ENCODE results near the gene AGPS.
"Not testable (repeated sequence)": the region's sequence is repeated elsewhere in the genome, so short reads cannot be mapped to it uniquely, and the experiment has no call there.

The AGPS gene

GRCh38 chr2:177424120-177424519, 31.5 kb downstream of the AGPS start:
- not testable (repeated sequence) for DNase-seq

- not testable (repeated sequence) for DNase-seq
Observed at GRCh38 chr2:177424620-177425019, 32.0 kb downstream of the AGPS start.

DNA sequence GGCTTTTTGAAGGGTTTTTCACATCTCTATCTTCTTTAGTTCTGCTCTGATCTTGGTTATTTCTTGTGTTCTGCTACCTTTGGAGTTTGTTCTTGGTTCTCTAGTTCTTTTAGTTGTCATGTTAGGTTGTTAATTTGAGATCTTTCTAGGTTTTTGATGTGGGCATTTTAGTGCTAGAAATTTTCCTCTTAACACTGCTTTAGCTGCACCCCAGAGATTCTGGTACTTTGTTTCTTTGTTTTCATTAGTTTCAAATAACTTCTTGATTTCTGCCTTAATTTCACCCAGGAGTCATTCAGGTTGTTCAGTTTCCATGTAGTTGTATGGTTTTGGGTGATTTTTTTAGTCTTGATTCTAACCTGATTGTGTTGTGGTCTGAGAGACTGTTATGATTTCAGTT, 34.7 kb downstream of the AGPS start:
- no peak for DNase-seq

DNA sequence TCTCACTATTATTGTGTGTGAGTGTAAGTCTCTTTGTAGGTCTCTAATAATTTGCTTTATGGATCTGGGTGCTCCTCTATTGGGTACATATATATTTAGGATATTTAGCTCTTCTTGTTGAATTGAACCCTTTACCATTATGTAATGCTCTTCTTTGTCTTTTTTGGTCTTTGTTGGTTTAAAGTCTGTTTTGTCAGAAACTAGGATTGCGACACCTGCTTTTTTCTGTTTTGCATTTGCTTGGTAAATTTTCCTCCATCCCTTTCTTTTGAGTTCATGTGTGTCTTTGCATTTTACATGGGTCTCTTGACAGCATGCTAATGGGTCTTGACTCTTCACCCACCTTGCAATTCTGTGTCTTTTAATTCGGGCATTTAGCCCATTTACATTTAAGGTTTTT, 35.4 kb downstream of the AGPS start:
- not testable (repeated sequence) for DNase-seq

DNA sequence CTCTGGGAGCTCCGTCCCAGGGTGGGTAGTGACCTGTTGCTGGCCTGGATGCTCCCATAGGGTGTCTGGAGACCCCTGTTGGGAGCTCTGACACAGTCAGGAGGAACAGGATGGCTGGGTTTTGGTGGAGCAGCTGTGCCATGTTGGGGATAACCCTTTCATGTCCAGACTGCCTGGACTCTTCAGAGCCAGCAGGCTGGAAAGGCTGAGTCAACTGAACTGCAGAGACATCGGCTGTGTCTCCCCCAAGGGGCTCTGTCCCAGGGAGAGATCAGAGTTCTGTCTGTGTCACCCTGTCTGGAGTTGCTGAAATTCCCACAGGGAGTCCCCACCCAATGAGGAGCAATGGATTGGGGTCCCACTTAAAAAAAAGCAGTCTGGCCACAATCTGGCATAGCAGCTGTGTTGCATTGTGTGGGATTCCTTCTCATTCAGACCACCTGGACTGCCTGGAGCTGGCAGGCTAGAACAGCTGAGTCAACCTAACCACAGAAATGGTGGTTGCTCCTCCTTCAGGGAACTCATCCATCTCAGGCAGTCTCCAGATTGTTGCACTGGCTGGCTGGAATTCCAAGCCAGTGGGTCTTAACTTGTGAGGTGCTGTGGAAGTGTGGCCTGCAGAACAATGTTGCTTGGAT, 37.2 kb downstream of the AGPS start:
- no peak for DNase-seq

DNA sequence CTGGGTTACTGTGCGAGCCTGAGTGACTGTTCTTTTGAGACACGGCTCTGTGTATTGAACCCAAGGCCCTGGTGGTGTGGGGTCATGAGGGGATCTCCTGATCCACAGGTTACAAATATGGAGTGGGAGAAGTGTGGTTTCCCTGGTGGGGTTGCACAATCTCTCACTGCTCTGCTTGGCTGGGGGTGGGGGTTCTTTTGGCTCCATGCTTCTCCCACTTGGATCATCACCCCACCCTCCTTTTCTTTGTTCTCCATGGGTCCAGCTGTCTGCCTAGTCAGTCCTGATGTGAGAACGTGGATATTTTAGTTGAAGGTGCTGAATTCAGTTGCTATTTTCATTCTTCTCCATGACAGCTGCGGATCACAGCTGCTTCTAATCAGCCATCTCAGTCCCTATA, 37.8 kb downstream of the AGPS start:
- no peak for DNase-seq

DNA sequence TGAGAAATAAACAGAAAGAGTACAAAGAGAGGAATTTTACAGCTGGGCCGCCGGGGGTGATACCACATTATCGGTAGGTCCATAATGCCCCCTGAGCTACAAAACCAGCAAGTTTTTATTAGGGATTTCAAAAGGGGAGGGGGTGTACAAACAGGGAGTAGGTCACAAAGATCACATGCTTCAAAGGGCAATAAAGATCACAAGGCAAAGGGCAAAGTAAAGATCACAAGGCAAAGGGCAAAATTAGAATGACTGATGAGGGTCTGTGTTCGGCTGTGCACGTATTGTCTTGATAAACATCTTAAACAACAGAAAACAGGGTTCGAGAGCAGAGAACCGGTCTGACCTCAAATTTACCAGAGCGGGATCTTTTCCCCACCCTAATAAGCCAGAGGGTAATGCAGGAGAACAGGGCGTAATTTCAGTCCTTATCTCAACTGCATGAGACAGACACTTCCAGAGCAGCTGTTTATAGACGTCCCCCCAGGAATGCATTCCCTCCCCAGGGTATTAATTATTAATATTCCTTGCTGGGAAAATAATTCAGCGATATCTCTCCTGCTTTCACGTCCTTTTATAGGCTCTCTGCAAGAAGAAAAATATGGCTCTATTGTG, 38.6 kb downstream of the AGPS start:
- not testable (repeated sequence) for DNase-seq

DNA sequence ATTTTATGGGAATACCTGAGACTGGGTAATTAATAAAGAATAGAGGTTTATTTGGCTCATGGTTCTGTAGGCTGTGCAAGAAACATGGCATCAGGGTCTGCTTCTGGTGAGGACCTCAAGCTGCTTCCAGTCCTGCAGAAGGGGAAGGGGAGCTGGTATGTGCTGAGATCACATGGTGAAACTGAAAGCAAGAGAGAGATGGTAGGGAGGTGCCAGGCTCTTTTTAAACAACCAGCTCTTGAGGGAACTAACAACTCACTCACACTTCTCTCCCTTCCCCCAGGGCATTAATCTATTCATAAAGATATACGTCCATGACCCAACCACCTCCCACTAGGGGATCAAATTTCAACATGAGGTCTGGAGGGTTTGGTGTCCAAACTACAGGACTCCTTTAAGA, 40.1 kb downstream of the AGPS start:
- DNase-seq: no peak

DNA sequence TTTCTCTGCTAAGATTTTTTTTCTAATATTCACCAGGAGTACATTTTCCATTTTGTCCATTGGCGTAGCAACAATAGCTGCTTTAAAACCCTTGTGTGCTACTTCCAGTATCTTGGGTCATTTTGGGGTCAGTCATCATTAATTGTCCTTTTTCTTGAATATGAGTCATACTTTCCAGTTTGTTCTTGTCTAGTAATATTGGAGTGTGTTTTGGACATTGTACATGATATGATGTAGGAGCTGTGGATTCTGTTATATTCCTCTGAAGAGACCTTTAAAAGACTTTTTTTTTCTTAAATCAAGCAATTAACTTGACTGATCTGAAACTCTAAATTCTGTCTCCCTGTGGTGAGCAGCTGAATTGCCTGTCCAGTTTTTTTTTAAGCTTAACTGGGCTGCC, 40.8 kb downstream of the AGPS start:
- DNase-seq: no peak

DNA sequence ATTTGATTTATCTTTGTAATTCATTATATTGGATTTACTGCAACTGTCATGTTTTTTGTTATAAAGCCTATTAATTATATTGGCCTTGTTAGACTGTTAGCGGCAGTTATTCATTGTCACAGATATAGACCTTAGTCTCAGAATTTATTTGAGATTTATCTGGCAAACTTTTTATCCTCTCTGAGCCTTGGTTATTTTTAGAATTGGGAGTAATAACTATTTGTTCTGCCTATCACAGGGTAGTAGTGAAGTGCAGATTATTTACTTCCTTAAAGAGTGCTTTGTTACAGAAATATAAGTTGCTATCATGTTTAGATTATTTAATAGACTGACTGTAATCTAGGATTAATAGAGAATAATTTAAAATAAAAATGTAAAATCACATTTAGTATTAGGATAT, 41.9 kb downstream of the AGPS start:
- DNase-seq: no peak

GRCh38 chr2:177445200-177445599, 52.6 kb downstream of the AGPS start:
- no peak for DNase-seq

DNA sequence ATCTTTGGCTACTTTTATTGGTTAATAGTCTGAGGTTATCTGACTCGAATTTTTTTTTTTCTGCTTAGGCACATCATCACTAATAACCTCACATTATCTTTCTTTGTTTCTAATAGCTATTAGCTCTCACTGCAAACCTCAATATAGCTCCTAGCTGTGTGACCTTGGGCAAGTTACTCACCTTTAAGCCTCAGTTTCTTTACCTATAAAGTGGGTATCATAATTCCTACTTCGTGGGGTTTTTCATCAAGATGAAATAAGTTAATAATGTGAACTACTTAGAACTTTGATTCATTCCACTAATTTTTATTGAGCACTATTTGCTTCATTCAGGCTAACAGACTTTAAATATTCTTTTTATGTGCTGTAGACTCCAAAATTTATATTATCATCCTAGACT, 55.5 kb downstream of the AGPS start:
- DNase-seq: no peak

GRCh38 chr2:177449159-177449558, 56.6 kb downstream of the AGPS start:
- no peak for DNase-seq

DNA sequence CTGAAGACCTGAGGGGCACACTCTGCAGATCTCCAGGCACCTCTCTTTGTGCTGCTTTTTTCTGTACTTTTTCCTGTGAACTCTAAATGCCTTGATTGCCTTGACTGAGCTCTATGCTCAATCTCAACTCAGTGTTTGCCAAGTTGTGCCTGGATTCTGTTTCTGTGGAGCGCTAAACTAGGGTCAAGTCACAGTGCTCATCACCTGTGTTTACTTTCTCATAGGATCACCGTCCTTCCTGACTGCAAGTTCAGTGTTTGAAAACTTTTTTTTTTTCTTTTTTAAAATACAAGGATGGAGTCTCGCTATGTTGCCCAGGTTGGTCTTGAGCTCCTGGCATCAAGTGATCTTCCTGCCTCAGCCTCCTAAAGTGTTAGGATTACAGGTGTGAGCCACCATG, 62.6 kb downstream of the AGPS start:
- no peak for DNase-seq

GRCh38 chr2:177459756-177460155, 67.2 kb downstream of the AGPS start:
- DNase-seq: not testable (repeated sequence)

DNA sequence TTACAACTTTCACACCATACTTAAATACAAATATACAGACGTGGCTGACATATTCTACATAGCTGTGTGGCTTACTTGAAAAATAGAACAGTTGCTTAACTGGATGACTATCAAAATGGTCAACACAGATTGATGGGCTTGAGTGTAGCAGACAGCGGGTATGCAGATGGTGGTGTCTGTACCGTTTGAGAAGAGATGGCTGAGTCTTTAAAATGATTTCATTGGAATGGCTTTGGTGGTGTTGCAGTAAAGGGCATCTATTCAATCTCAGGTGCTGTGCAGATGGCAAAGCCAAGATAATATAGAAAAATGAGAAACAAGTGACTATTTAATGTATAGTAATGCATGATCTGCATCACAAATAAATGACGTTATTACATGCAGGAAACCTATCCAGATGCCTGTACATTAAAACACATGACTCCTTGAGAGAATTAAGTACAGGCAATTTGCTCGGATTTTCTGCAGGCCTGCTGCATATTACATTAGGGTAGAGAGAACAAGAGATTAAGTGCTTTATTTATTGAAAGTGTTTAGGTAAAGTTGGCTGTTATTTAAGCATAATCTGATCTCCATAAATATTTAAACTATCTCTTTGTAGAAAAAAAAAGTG, 68.5 kb downstream of the AGPS start:
- no peak for DNase-seq

DNA sequence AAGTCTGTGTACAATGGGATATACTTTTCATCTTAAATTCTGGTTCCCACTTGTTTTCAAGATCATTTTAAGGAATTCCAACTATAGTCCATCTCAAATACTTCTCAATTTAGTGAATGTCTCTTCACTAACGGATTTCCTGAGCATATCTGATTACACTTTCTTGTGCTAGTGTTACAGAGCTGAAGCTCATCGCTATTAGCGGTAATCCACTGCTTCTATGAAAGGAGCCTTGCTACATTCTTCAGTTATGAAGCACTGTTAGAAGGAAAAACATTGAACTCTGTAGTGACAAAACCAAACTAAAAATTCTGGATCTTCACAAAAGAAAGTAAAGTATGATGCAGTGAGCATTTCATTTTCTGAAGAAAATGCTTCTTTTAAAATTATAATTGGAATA, 72.0 kb downstream of the AGPS start:
- DNase-seq: no peak

DNA sequence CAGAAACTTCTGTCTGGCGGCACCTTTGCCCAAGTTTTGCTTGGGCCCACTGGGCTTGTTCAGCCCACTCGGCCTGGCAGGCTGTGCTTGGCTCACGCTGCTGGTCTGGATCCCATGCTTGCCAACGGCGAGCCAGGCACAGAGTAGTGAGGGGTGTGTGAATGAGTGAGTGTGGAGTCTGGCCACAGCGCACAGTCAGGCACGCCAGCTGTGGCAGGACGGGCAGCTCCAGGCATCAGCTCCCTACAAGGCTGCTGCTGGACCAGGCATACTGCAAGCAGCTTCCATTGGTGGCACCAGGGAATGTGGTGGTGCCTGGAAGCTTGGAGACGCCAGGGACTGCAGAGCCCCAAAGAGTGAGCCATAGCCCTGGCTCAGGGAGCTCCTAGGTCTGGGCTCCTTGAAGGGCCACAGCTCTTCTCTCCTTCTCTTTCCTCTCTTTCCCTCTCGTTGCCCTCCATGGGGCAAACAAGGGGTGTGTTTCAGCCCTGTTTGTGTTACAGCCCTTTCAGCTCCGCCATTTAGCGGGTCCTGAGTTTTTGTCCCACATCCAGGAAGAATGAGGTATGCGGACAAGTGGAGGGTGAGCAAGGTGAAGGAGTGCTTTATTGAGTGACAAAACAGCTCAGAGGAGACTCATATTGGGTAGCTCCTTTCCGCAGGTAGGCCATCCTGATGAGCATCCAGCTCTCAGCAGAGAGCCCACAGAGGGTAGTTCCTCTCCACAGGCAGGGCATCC, 73.0 kb downstream of the AGPS start:
- DNase-seq: no peak

DNA sequence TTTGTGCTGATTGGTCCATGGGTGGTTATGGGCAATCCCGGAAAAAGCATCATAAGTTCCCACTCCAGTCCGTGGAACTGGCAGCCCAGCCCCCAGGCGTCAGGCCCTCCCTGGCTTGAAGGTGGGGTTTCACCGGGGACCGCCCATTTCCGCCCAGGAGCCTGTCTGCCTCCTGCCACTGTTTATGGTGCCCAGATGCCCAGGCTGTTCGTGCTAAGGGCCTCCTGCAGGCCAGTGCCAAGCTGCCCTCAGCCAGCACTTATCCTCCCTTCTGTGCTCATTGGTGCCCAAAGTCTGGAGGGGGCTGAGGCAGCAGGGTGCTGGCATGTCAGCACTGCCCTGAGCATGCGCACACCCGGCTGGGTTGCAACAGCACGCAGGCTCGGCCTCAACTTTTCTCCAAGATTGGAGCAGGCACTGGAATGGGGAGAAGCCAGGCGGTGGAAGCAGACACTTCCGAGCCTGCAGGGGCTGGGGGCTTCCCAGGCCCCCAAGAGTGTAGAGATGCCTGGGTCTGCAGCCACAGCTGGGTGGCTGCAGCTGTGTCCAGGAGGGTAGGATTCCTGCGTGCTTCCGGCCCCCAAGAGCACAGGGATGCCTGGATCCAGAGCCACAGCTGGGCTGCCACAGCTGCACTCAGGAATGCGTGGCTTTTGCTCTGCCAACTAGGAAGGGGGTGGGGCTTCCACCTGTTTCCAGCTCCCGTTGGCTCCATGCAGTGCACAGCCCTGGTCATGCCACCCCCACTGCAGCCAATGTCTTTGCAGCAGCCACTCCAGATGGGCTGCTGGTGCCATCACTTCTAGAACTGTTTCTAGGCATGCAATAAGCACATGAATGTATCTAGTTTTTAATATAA, 74.0 kb downstream of the AGPS start:
- DNase-seq: no peak

DNA sequence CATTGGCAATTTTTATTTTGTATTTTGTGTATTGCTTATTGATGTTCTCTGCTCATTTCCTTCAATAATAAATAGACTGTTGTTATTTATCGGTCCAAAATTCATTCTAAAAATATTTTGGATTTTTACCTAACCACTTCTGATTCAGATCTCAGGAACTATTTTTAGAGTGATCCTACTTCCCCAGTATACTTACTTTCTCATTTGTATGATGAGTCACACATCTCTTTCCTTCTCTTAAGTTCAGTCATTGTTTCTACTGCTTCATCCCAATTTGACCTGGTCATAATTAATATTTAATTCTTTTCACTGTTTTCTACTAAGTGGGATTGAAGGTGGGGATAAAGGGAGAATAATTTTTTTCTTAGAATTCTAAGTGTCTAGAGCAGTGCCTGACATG, 75.1 kb downstream of the AGPS start:
- DNase-seq: no peak

- DNase-seq: no peak
Observed at GRCh38 chr2:177471990-177472389, 79.4 kb downstream of the AGPS start.

DNA sequence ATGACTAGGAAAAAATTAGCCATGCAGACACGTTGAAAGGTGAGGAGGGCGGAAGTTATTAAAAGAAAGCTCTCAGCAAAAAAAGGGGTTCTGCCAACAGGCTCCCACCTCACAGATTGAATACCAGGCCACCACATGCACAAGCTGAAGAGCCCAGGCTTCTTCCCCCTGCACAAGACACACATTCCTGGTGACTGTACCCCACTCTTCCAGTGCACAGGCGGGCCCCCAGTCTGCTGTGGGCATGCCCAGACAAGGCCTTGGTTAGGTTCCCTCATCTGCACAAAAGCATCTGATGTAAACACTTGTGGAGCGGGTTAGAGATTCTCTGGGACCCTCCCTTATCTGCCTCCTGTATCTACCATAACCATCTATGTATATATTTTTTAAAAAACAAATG, 81.7 kb downstream of the AGPS start:
- no peak for DNase-seq

DNA sequence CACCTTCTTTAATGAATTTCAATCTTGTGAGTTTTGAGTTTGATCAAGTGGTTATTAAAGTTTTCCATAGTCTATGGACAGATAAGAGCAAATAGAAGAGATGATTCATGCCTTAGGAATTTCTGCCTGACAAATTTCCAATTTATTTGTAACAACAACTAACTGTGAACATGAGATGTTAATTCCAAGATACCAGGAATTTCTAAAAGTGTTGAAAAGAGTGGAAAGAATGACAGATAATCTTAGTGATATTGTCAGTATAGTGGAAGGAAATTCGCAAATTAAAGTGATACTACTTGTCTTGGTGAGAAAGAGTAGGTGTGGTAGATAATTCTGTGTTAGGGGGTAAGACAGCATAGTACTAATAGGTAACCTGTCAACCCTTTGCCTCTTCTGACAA, 82.4 kb downstream of the AGPS start:
- DNase-seq: no peak
